GM12892 (cell line): ENCODE results near the gene APOH.

Source experiments
- POLR2A ChIP-seq: IDR thresholded peaks from 2 replicates; pipeline ENCODE4 v1.6.1; 2011; ENCODE audit warnings: low read depth, low read length, control low read depth
- POLR2AphosphoS5 ChIP-seq: IDR thresholded peaks from 2 replicates; pipeline ENCODE4 v1.6.1; 2011; ENCODE audit warnings: low read depth, low read length, control low read depth
- TAF1 ChIP-seq: IDR thresholded peaks from 2 replicates; pipeline ENCODE4 v1.6.1; 2011; ENCODE audit warnings: low read depth, mild to moderate bottlenecking, control low read depth, low read length, borderline replicate concordance

GRCh38 chr17:66255112-66255511 lies 25.9 kb upstream of the APOH start:
- no peak for TF ChIP-seq POLR2A
- no peak for TF ChIP-seq TAF1
- no peak for TF ChIP-seq POLR2AphosphoS5
